ENCODE results near the gene LUC7L3.
A peak's percentile ranks its signal among the peaks of the same experiment; 100 is the strongest.
"Not testable (repeated sequence)": the region's sequence is repeated elsewhere in the genome, so short reads cannot be mapped to it uniquely, and the experiment has no call there.

LUC7L3 gene

DNA sequence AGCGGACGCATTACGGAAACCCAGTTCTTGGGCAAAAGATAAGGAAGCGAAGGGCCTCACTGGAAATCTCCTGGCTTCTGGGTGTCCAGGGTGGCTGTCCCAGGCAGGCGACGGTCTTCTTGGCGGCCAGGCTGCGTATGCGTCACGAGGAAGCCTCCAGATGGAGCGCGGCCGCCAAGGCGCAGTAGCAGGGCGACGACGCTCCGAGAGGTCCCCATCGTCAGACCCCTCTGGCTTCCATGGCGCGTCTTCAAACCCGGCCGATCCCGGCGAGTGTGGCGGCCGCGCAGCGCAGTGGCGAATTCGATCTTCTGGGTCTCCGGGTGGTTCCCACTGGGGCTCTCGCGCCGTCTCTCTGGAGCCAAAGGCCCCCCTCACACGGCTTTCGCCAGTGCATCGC lies 61.8 kb downstream of the LUC7L3 start:
- no peak for DNase-seq (ENCODE audit: low read depth, low spot score)

DNA sequence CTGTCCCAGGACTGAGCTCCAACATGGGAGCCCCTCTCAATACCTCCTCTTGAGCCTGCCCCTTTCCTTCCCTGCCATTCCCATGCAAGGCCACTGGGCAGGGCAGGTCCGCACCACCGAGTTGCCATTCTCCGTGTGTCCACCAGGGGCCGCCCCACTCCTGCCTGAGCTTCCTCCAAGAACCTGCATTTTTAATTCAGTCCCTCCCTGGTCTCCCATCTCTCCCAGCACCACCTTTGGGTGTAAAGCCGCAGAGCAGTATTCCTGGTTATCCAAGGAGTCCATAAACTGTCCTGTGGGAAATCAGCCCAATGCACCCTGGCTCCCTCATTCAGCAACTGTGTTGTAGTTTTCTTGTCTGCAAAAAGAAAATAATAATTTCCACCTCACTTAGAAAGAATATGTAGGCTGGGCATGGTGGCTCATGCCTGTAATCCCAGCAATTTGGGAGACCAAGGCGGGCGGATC lies 63.8 kb downstream of the LUC7L3 start:
- DNase-seq (ENCODE audit: low read depth, low spot score), result peak; percentile 55

DNA sequence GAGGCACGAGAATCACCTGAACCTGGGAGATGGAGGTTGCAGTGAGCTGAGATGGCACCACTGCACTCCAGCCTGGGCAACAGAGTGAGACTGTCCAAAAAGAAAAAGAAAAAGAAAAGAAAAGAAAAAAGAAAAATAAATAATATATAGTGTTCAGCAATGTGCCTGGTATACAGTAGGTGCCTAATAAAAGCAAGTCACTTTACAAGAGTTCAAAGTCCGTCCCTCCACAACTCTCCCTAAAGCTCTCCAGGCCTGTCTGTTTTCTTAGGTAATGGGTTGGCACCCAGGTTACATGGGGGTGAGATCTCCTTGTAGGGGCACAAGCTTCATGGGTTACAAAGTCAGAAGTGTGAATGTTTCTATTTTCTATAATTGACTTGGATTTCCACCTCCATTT lies 64.5 kb downstream of the LUC7L3 start:
- DNase-seq (ENCODE audit: low read depth, low spot score), result no peak

DNA sequence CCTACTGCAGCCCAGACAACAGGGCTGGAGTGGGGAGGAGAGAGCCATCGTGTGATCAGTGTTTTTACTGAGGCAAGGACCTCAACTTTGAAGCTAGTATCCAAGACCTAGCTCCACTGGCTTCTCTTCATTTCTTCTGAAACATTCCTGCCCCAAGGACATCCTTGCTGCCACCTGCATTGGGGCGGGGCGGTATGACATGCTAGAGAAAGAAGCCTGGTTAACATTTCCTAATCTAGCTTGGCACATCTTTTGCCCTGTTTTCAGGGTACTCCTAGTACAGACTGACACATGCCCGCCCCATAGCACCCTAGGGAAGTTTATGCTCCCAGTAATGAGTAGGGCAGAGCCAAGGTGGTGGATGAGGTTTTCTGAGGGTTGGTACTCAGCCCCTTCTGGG lies 65.7 kb downstream of the LUC7L3 start:
- no peak for DNase-seq (ENCODE audit: low read depth, low spot score)

DNA sequence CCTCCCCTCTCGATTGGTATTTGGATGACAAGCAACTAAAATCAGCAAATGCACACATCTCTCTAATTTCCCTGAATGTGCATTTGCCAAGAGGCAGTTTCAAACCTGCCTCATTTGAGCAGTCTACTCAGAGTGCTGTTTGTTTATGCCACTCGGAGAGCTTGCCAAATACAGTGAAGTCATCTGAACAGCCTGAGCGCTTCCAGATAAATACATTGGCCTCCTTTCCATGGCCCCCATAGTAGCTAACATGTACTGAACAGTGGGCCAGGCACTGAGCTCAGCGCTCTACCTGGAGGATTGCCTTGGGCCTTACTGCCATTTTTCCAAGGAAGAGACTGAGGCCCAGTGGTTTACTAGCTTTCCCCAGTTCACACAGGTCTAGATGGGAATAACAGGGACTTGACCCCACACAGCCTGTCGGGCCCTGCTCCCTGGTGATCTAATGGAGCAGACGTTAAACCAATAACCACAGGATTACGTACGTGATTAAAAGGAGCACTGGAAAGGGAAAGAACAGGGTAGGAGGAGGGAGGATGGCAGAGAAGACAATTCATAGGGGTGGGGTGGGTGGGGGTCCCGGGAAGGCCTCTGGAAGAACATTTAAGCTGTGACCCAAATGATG lies 66.7 kb downstream of the LUC7L3 start:
- DNase-seq (ENCODE audit: low read depth, low spot score), result no peak

DNA sequence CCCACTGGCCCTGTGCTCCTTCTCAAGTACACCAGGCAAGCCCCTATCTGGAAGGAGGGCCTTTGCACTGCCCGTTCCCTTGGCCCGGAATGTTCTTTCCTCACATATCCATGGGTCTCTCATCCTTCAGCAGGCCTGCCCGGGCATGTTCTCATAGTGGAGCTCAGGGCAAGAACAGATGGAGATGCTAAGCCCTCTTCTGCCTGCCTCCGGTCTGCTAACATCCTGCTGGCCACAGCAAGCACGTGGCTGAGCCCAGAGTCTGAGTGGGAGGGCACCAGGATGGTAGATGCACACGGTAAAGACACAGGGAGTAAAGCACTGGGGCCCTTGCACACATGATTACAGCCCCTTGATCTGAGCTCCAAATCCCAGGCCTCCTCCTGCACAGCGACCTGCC lies 67.7 kb downstream of the LUC7L3 start:
- DNase-seq (ENCODE audit: low read depth, low spot score), result no peak

DNA sequence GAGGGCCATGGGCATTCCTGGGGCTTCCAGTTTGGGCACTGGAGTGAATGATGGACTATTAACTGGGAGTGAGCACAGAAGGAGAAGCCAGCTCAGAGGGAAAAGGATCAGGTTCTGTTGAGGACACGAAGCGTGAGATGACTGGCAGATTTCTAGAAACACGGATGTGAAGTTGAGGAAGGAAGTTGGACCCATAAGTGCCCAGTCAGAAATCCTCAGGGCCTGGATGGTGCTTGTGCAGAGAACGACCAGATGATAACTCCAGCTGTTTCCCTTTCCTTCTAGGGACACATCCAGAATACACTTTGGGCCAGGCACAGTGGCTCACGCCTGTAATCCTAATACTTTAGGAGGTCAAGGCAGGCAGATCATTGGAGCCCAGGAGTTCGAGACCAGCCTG lies 71.2 kb downstream of the LUC7L3 start:
- DNase-seq (ENCODE audit: low read depth, low spot score), result no peak

DNA sequence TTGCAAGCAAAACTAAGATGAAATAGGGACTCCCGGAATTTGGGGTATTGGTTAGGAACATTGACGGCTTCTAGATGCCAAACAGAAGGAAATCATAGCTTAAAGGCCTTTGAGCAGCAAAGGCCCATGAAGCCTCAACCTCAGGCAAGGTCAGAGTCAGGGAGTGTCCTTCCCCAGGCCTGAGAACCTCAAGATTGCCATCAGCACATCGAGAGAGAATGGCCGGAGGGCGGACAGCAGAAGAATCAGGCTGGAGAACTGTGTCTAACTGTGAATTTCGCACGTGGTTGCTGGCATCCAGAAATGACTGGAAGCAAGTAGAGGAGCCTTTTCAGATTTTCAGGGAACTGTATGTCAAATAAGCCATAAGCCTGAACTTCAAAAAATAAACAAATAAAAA lies 72.7 kb downstream of the LUC7L3 start:
- no peak for DNase-seq (ENCODE audit: low read depth, low spot score)

DNA sequence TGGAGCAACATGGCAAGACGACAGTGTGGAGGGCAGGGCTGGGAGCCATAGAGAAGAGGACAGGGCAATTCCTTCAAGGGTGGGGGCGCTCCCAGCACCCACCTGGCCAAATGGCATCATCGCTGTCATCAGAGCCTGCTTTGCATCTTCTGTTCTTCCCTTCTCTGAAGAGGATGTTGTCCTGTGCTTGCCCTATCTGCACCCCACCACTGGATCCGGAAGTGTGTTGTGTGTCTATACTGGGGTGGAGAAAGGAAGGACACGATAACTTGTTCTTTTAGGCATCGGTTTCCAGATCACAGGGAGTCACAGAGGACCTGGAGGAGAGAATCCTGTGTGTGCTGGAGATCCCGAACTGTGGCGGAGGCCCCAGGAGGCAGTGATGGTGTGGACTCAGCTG lies 73.6 kb downstream of the LUC7L3 start:
- no peak for DNase-seq (ENCODE audit: low read depth, low spot score)

DNA sequence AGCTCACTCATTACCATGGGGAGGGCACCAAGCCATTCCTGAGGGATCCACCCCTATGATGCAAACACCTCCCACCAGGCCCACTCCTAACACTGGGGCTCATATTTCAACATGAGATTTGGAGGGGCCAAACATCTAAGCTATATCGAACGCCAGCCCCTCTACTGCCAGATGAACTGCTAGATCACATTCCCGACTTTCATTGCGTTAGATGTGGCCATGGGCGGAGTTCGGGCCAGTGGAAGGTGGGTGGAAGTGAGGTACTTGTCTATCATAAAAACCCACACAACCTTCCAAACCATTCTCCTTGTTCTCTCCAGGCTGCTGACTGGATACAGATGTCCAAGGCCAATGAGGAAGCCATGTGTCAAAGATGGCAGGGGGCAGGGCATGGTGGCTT lies 75.0 kb downstream of the LUC7L3 start:
- no peak for DNase-seq (ENCODE audit: low read depth, low spot score)

DNA sequence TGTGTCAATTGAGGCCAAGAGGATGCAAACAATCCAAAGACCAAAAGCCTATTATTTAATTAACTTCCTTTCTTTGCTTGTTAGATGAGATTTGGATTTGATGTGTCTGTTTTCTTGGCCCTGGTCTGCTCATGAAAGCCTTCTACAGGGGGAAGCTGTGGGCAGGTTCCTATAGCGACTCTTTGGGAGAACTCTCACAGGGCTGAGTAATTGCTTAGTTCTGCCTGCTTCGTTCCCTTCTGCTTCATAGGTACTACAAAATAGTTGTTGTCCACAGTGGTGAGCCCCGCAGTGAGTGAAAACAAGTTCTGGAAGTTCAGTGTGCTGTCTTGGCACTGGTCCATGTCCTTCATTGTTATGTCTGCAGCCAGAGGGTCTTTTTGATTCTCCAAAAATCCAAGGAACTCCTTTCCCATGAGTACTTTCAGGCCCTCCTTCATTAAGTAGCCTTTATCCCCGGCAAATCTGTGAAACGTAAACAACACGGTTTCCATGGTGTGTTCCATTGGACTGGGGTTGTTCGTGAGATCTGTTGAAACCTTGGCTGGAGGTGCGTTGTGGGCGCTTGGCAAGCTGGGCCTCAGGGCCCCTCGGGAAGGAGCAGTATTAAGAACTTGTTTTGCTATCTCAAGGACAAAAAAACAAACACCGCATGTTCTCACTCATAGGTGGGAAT lies 77.9 kb downstream of the LUC7L3 start:
- DNase-seq (ENCODE audit: low read depth, low spot score), result no peak

DNA sequence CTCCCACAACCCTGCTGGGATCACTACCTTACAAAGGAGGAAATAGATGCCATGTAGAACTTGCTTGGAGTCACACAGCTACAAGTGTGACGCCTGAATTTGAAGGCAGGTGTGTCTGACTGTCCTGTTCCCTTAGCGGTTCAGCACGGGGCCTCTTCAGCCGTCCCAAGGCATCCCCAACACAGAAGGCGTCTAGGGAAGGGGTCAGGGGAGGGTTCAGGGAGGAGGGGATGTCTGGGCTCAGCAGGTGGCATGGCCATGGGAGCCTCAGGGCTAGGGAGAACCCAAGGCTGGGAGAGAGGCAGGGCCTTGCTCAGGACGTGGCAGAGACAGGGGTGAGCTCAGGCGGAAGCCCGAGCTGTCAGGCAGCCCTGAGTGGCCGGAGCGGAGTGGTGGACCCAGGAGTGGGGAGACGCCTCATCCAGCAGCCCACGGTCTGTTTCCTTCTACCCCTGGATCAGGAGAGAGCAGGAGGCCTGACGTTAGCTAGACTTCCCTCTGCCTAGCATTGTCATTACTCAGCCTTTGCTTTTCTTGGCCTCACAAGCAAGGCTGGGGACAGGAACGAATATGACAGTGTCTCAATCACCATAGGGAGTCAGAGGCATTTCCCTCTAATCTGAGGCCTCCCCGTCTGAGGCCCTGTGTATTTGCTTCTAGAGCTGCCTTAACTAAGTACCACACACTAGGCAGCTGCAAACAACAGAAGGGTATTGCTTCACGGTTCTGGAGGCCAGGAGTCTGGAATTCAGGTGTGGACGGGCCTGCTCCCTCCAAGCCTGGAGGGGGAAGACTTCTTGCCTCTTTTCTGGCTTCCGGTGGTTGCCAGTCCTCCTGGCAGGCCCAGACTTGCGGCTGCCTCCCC lies 79.3 kb downstream of the LUC7L3 start:
- DNase-seq (ENCODE audit: low read depth, low spot score), result no peak

DNA sequence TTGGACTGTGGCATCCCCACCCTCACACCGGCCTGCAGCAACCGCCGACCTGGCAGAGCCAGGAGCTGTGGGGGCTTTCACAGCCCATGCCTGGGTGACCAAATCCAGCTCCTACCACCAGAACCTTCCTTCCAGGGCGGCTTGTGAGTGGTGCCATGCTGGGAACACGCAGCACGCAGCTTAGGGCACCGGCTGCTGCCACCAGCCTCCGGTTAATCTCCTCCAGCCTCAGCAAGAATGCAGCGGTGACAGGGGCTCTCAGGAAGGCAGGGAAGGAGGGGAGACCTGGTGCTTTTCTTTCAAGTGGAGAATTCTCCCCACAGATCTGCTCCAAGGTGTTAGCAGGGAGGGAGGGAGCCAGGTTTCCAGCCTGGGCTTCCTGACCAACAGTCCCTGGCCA lies 80.2 kb downstream of the LUC7L3 start:
- no peak for DNase-seq (ENCODE audit: low read depth, low spot score)

DNA sequence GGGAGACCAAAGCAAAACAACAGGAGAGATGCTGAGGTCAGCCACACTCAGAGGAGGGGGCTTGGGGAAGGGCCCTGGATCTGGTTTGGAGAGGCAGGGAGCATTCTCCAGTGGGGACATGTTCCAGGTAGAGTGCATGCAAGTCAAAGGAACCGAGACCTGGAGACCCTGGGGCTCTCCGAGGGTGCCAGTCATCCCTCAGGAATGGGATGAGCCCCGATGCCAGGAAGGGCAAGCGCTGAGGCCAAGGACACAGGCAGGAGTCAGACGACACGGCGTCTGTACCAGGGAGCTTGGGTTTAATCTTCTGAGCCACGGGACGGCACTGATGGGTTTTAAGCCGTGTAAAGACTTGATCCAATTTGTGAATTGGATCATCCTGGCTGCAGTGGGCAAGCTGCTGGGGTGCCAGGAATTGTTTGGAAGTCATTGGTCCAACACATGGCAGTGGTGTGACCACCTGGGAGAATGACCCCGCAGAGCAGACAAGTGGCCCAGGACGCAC lies 80.8 kb downstream of the LUC7L3 start:
- no peak for DNase-seq (ENCODE audit: low read depth, low spot score)

DNA sequence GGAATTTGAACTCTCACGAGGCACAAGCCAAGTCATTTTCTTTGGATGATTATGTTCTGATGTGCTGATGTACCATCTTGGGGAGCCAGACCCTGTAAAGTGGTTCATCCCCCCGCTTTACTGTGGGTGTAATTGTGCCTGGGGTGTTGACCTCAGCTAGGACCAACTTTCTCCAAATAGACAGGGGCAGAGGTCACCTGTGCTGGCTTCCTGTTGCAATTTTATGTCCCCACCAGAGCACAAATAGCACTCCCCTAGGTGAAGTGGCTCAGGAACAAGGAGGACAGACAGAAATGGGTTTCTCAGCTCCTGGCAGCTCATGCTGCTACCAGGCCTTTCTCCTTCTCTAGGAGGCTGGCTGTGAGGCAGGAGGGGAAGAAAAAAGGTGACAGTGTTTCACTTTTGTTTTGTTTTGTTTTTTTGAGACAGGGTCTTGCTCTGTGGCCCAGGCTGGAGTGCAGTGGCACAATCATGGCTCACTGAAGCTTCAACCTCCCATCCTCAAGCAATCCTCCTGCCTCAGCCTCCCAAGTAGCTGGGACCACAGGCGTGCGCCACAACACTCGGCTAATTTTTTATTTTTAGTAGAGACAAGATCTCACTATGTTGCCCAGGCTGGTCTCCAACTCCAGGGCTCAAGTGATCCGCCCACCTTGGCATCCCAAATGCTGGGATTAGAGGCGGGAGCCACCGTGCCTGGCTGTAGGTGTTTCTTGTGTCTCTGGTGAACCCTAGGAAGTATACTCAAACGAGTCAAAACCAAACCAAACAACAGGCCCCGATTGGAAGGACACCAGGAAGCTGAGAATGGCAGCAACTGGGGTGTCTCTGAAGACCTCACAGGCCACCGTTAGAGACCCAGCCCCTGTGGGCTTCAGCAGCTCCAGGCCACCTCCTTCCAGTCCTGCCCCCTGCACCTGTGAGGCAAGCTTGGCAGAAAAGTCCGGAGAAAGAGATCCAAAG lies 83.5 kb downstream of the LUC7L3 start:
- DNase-seq (ENCODE audit: low read depth, low spot score), result no peak

DNA sequence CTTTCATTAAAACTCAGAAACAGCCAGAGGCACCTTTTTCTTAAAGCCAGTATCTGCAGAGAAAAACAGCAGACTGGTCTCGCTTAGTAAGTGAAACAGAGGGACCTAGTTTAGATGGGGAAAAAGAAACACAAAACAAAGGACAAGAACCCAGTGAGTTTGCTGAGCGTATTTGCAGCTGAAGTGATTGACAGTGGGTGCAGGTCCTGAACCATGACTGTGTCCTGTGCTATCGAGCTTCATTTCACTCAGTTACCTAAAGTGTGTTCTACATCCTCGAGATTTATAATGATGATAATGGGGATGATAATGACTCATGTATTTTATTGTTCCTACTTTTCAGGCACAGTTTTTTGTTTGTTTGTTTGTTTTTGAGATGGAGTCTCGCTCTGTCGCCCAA lies 84.3 kb downstream of the LUC7L3 start:
- DNase-seq (ENCODE audit: low read depth, low spot score), result no peak

DNA sequence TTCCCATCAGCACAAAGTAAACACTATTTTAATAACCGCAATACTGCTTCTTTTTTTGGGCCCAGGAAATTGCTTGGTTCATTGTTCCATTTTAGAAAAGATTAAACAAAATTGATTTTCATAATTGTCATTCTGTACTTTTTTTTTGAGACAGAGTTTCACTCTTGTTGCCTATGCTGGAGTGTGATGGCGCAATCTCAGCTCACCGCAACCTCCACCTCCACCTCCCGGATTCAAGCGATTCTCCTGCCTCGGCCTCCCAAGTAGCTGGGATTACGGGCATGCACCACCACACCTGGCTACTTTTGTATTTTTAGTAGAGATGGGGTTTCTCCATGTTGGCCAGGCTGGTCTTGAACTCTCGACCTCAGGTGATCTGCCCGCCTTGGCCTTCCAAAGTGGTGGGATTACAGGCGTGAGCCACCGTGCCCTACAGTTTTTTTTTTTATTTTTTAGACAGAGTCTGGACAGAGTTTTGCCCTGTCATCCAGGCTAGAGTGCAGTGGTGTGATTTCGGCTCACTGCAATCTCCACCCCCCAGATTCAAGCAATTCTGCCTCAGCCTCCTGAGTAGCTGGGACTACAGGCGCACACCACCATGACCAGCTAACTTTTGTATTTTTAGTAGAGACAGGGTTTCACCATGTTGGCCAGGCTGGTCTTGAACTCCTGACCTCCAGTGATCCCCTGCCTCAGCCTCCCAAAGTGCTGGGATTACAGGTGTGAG lies 85.5 kb downstream of the LUC7L3 start:
- not testable (repeated sequence) for DNase-seq (ENCODE audit: low read depth, low spot score)

DNA sequence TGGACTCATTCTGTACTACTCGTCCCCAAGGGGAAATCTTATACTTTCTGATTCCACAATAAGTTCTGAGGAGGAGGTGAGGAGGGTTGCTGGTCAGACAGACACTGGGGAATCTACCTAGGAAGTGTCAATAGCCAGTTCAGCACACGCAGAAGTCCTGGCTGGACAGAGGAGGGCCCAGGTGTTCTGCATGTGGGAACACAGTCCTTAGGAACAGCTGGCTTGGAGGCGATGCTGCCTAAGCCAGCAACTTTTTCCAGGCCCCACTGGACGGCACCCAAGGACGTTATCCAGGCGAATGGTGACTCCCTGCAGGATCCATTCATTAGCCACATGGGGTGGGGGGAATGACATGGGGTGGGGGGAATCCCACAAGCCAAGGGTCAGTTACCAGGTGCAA lies 86.1 kb downstream of the LUC7L3 start:
- DNase-seq (ENCODE audit: low read depth, low spot score), result no peak

Data from activated CD4-positive, CD25-positive, alpha-beta regulatory T cell treated with anti-CD3 and anti-CD28 coated beads, Interleukin-2, amount 50 U/mL, for 16 hours (primary cell).